Nucleus accumbens (tissue), 56 donors: ENCODE measurements around the gene PLCB1.

ENCODE experiments used
- DNase-seq, 56 donors: peaks; one replicate each; lab custom pipeline; 2025; lab: John Stamatoyannopoulos, UW

Gene PLCB1

DNA sequence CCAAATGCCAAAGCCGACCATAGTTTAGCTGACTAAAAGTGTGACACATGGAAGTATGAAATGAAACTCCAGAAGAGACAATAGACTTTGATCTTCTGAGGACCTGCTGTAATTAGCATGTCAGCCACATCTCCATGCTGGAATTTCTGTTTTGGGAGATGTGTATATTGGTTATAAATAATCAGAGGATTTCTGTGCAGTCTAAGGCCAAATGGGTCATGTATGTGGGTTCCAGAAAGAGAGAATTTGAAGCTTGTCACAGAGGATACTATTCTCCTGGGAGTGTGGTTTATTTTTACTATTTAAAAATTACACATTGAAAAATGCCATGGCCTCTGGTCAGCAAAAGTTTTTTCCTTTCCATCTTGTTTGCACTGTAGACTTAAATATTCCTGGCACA, 531.4 kb downstream of the PLCB1 start:
- no peak for DNase-seq

DNA sequence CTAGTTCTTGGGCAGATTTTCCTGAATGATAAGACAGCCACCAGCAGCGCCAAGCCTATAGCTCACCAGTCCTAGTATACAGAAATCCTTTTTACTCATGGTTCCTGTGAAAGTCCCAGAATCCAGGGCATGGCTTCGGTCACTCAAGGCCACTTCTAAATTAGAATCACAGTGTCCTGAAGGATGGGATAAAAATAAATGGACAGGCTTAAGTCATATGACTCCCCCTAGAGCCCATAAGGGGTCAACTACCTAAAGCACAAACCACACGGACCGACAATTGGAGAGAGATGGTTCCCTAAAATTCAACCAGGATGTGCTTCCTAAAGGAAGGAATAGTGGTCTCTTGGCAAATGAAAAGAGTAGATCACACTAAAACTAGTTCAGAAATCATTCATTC, 532.7 kb downstream of the PLCB1 start:
- DNase-seq, result no peak

DNA sequence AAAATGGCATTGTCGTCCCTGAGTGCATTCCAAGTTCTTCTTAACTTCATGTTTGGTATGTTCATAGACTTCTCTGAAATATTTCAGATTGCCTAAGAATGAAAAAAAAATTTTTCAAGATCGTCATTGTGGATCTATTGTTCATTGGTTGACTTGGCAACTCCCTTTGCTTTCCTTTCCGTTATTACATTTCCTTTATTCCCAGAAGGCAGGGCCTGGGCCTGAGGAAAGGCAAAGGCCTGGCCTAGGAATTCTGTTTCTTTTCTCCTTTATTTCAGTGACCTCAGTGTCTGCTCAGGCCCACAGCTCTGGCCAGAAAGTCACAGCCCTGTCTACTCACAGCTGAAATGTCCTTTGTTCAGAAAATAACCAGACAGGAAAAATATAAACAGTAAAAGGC, 535.2 kb downstream of the PLCB1 start:
- DNase-seq, result no peak

DNA sequence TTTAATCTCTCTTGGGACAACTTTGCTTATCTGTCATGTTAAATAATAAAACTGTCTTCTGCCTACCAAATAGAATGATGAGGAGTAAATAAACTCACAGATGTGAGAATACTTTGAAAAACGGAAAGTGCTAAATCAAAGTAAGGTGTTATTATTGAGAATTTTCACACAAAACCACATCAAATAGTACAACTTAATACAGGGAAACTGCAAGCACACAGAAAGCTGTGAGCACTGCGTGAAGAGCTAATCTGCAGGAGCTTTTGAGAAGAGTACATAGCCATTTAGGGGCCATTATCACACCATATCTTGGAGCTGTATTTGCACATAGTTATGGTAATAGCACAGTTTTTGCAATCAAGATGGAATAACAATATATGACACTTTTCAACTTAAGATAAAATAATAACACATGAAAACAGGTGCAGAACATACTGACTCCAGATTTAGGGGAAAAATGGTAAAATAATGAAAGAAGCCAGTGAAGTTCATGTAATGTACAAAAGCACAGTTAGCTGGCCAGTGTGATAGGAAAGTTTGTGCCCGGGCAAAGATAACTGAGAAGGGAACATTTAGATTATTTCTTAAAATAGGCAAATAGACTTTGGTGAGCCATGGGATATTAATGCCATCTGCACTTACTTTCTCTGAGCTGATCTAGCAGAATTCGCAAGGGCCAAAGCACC, 538.3 kb downstream of the PLCB1 start:
- no peak for DNase-seq

DNA sequence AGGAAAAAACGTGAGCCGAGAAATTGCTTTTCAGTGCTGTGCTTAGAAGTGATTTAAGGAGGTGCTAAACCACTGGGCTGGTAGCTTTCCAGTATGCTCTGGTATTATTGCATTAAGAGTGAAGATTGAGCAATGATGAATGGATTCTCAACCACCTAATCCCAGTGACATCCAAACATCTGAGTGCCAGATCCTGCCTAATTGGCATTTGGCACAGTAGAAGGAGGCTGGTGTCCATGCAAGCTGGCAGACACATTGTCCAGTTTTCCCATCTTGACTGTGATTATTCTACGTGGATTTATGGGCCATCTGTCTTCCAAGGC, 538.8 kb downstream of the PLCB1 start:
- no peak for DNase-seq

DNA sequence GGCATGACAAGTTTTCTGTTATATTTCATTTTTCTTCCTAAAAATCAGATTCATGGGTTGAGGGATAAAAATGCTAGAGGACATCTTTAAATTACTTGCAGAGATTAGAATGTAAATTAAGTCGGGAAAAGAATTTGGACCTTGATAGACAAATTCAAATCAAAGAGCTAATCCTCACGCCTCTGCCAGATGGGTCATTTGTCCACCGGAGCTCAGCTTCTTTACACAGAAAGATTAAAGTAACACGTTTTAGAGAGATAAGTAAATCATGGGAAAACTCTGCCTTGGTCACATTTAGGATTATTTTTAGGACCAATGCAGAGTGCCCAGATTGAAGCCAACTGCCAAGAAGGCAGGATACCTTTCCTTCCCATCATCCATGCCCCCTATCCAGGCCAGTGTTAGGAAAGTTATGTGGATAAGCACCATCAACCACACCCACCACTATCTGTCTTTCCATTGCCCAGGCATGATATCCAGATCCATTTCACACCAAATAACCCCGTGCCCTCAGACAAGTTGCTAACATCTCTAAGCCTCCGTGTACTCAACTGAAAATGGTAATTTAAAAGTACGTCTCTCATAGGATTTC, 539.4 kb downstream of the PLCB1 start:
- DNase-seq, result no peak

DNA sequence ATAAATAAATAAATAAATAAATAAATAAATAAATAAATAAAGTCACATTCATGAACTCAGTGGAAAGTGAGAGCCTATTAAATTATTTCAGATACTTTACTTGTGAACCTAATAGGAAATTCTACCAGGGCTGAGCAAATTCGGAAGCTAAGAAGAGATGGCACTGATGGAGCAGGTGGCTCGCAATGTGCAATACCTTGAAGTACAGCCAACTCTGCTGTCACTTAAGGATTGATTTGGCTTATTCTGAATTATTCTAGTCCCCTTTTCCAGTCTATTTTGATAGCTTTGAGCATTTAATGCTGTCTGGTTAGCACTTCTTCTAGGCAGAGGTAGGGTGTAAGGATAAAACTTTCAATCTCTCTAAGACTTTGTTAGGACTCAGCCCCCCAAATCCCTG, 541.0 kb downstream of the PLCB1 start:
- no peak for DNase-seq

DNA sequence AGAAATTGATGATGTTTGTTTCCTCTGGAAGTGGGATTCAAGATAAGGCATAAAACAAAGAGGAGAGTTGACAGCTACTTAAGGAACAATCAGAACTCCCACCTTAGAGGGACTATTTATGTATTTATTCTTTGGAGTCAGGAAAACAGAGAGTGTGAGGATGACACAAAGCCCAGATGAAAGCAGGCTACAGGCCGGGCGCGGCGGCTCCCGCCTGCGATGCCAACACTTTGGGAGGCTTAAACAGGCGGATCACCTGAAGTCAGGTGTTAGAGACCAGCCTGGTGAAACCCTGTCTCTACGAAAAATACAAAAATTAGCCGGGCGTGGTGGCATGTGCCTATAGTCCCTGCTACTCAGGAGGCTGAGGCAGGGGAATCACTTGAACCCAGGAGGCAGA, 543.8 kb downstream of the PLCB1 start:
- DNase-seq, result no peak

DNA sequence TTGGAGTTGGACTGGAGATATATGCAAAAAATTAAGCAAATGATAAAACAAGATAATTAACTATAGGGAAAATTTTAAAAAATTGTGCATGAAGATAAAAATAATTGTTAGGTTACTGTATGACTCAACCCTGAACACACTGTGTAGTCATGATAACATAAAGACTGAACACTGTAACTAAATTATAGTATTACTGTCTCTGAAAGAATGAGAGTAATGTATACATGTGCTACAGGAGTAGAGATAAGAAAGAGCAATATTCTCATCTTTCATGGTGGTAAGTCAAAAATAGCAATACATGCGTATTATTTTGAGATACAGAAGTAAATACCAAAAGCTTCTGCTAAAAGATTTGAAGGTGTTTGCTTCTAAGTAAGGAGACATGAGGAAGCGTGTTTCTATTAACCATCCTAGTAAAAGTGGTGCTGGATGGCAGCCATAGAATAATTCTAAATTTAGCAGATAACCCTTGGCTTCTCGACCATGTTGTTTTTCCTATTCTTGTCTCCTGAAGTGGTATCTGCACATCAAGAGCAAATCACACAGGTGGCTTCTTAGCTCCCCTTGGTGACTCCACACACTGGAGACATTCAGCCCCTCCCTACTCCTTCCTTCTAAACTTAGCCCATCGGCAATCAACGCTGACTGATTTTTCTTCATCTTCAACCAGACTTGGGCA, 546.2 kb downstream of the PLCB1 start:
- no peak for DNase-seq

DNA sequence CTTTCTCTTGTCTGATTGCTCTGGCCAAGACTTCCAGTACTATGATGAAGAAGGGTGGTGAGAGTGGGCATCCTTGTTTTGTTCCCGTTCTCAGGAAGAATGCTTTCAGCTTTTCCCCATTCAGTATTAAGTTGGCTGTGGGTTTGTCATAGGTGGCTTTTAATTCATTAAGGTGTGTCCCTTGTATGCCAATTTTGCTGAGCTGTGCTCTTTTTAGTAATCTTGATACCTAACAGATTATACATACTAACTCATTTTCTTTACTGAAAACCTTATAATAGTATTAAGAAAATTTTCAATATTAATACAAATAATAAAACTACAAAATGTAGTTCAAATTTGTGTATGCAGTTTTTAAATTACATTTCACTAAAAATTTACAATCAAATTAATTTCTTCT, 557.3 kb downstream of the PLCB1 start:
- no peak for DNase-seq

DNA sequence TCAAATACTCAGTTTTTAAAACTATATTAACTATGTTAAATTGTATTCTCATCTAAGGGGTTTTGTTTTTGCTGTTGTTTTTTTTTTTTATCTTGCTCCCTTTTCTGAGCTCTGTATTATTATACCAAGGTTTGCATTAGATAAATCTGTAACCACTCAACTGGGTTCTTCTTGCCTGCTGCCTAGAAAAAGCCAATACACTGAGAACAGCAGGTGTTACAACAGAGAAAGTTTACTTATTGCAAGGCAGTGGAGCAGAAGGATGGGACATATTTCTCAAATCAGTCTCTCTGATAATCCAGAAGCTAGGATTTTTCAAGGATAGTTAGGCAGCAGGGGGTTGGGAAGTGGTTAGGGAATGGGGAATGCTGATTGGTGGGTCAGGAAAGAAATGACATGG, 558.0 kb downstream of the PLCB1 start:
- DNase-seq, result no peak

DNA sequence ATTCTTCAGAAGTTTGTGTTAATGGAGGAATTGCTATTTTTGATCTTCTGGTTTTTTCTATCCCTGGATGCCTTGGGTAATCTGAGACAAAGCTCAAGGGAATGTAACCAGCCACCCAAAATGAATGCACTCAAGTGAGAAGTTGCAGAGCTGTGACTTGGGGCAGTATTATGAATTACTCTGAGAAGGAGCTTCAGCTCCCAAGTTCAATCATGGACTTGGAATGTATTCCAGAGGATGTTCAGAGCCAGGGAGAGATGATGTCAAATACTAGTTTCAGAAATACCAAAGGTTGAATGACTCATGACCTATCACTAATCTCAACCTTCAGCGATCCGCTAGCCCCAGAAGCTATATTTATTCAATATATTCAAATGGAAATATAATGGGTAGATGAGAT, 561.6 kb downstream of the PLCB1 start:
- DNase-seq, result no peak

DNA sequence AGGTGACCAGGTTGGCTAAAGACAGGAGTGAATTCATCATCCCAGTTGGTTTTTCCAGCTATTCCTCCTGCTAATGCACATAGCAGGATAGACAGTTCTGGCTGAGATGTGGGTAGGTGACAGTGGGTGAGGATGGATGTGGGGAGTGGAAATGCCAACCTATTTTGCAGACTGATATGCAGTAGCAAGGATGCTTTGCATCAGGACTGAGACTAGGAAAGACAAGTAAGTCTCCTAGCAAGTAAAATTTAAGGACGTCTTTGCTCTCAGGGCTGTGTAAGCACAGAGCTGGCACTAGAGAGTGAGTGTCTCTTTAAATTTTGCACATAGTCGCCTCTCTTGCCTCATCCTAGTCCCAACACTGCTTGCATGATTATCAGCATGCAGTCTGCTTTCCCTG, 568.7 kb downstream of the PLCB1 start:
- peak in 5 of 56 donors; percentile 1 to 31 (median 7) for DNase-seq

DNA sequence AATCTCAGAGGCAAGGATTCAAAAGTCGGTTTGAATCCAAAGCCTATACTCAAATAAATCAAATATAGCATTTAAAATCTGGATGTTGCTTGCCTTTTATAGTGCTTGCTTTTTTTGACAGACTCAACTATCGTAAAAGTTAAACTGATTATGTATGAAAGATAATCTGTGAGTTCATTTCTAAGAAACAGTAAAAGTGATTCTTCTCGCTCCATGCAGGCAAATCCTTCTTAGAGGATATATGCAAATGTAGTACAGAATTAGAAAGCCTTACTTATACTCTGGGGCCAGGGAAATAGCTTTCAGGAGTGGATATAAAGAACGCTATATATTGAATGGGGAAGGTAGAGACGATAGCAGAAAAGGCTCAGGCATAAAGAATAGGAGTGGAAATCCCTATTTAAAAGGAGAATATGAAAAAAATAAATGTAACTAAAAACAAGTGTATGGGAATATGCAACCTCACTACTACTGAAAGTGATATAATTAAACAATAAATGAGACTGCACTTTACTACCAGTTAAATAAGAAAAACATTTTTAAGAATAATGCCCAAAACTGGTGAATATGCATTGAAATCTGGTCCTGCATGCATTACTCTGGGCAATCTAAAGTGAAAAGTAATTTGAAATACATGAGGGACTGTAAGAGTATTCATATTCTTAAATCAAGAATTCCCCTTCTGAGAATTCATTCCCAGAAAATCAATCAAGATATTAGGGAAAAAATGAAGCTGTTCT, 575.1 kb downstream of the PLCB1 start:
- no peak for DNase-seq

DNA sequence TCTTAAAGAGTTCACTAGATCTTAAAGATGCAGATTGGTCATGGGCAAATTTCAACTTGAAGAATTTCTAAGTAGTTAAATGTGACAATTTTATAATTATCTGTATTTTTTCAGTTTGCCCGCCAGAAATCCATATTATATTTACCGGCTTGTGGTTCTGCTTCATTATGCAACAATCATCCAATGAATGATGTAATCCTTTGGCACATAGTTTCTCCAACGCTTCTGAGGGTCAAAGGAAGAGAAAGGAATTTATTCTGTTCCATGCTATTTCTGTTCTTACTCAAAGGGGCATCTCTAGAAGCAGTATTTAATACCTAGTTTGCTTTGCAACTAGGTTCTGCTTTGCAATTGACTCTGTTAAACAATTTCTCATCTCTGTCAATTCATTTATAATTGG, 577.6 kb downstream of the PLCB1 start:
- DNase-seq, result no peak

DNA sequence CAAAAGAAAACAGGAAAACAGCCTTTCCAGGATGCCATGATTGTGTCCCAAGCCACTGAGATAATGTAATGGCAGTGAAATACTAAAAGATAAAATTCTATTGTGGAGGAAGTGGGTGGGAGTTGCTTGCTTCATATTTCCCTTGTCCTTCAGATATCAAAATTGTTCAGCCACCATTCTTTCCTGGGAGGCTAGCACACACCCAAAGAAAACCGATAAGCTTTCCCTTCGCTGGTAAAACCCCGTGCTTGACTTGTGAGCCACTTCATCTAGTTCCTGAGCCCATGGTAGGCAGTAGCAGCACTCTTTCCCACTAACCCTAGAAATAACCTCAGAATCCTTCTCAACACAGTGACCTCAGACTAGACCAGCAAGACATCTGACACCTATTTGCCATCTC, 579.4 kb downstream of the PLCB1 start:
- DNase-seq, result no peak

DNA sequence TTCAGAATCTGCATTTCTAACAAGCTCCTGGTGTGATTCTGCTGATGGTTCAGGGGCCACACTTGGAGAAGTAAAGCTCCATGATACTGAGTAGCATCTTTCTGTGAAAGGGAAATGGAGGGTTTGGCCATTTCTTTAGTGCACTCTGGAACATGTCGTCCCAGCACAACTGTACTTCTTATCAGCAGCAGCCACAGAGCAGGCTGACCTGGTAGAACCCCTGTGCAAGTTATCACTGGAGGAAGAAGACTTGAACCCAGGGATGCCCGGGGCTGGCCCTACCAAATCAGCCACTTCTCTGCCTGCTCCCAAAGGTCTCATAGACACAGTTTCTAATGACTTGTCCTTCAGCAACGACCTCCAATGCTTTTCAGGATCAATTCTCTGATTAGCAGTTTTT, 582.1 kb downstream of the PLCB1 start:
- DNase-seq, result no peak

DNA sequence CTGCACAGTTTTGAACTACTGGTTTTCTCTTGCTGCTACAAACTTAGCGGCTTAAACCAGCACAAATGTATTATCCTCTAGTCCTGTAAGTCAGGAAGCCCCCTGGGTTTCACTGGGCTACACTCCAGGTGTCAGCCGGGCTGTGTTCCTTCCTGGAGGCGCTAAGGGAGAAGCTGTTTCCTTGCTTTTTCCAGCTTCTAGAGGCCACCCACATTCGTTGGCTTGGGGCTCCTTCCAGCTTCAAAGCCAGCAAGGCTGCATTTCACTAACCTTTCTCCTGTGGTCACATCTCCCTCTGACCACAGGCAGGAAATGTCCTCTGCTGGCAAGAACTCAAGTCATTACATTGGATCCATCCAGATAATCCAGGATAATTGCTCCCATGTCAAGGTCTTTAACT, 586.2 kb downstream of the PLCB1 start:
- DNase-seq, result no peak

DNA sequence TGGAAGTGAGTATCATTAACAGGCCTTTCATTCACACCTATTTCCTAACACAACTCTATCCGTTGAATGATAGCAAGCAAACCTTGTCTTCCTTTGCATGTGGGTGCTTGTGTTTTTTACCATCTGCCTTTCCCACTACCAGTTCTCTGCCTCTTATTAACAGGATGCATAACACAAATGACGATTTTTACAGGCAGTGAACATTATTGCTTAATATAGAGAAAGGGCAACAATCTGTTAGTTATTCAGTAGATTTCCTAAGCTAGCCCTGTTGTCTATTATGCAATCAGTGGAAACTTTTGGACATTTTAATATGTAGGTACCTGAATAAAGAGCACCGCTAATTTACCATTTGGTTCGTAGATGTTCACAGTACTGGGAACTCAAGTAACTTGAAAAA, 588.0 kb downstream of the PLCB1 start:
- DNase-seq, result no peak

DNA sequence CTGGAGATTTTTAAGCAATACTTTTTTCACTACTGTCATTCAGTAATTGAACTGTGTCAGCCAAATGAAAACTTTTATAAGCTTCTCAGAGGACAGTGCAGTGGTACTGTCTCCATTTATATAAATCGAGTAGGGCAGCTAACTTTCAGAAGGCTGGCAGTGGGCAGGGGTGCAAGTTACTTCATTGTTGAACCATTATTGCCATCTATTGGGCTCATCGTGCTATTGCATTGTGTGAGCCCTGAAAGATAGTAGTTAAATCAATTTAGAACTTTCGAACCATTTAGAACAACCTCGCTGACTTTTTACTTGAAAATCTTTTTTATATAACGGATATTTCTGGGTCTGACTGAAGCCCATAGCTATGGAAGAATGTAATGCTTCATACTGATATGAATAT, 589.0 kb downstream of the PLCB1 start:
- peak in 13 of 56 donors; percentile 0 to 60 (median 12) for DNase-seq

DNA sequence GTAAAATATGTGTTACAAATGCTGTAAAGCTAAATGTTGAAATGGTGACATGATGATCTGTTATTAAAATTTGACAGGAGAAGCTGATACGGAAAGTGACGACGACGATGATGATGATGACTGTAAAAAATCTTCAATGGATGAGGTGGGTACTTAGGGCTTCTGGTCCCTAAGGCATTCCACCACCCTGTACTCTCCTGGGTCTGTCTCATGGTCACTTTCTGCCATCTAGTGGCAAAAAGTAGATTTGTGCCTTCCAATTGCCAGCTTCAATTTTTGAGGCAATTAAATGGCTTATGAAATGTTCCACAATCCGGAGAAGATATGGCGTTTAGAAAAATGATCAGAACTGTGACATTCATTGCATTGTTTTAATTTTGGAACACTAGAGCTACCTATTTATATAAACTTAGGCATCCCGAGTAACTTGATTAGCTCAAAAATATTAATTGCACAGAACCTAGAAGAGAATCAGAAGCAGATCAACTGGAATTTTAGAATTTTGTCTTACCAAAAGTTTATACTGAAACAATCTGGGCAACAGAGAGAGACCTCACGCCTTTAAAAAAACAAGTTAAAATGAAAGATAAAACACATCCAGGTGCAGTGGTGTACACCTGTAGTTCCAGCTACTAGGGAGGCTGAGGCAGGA, 590.3 kb downstream of the PLCB1 start:
- DNase-seq, result peak in 24 of 56 donors; percentile 1 to 50 (median 14)
